HG03520 (cell line): ENCODE data around the gene TRMT61A.

Source experiments
- ATAC-seq: cut with Tn5 transposase; IDR thresholded peaks from one replicate; pipeline ENCODE4 v1.9.1; 2021; ENCODE audit warnings: mild to moderate bottlenecking, moderate library complexity; ENCODE audit not compliant: unreplicated experiment

The TRMT61A gene

DNA sequence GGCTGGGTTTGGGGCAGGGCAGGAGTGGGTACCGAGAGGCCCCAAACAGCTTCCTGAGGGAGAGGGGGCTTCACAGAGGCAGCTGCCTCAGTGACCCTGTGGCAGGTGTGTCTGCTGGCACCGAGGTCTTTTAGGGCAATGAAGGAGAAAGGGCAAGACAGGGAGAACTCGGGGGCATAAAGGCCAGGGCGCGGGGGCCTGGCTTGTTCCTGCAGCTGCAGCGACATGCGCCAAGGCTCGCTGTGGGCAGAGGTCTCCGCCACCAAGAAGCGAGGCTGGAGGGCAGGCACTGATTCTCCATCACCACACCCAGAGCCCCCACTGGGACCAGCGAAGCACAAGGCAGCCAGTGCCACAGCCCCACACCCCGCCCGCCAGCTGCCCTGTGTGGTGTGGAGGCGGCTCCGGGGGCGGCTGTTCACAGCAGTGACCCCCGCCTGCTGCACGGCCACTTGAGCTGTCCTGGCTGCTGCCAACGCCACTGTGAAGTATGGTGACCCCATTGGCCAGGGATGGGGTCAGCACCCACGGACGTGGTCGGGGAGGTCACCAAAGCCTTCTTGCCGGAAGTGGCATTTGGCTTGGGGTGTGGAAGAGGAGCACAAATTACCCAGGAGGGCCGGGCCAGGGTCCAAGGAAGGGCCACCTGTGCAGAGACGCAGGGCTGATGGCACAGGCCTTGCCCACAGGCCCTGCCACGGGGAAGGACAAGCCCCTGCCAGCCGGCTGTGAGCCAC is 17.1 kb downstream of the TRMT61A start:
- no peak for ATAC-seq

DNA sequence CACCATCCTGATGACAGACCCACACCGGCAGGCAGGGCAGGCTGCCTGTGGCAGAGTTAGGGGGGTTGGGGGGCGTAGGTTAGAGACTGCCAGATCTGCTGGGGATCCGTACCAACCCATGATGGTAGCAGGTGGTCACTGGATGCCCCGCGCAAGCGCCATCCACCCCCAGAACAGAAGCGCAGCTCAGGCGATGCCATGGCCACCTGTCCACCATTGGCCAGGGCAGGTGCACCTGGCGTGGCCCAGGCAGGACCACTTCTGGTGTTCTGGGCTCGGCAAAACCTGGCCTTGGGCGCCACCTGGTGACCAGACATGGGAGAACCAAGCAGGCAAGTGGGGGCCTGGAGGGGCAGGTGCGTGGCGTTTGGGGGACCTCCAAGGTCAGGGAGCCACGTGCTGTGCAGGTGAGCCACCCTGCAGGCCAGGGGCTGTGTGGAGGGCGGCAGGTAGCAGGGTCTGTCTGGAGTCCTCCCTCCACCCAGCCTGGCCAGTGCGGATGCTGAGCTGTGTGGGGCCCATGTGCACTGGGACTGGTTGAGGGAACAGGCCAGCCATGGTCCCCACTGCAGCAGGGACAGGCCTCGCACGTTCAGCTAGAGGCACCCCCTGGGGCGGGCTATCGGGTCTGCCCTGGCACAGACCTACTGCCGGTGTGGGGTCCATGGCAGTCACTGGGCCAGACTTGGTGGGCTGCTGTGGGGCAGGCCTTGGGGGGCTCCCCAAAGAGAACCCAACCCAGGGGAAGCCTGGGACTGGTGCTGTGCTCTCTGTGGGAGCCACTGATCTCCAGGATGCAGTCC is 17.9 kb downstream of the TRMT61A start:
- ATAC-seq, result no peak

DNA sequence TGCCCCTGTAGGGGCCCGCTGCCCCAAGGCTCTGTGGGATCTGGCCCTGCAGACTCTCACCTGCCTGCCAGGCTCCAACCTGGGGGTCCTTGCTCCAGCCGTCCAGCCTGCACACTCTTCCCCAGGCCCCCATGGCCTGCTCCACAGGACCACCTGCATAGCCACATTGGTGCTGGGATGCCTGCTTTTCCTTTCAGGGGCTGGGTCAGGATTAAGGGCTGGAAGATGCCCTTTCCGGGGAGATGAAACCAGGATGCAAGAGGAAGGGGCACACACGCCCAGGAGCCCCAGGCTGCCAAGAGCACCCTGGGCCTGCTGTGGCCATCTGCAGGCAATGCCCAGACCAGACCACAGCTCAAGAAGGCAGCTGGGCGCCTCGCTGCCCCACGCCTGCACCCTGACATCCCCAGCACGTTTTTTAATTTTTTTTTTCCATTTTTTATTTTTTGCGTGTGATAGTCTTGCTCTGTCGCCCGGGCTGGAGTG is 18.5 kb downstream of the TRMT61A start:
- no peak for ATAC-seq

DNA sequence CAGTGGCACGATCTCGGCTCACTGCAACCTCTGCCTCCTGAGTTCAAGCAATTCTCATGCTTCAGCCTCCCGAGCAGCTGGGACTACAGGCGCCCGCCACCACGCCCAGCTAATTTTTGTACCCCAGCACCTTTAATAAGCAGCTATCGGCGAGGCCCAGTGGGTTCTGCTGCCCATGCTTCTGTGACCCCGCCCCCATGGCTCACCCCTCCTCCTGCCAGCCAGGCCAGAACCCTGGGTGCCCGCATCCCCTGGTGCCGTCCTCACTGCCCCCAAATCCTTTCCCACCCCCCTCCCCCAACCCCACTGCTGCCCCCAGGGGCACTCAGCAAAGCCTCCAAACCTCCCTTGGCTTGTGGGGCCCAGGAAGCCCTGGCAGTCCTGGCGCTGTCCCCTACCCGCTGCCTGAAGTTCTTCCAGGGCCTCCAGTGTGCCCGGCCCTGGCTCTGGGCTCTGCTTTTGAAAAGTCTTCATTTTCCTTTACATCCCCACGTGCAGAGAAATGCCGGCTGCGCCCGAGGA is 19.0 kb downstream of the TRMT61A start:
- ATAC-seq, result no peak

DNA sequence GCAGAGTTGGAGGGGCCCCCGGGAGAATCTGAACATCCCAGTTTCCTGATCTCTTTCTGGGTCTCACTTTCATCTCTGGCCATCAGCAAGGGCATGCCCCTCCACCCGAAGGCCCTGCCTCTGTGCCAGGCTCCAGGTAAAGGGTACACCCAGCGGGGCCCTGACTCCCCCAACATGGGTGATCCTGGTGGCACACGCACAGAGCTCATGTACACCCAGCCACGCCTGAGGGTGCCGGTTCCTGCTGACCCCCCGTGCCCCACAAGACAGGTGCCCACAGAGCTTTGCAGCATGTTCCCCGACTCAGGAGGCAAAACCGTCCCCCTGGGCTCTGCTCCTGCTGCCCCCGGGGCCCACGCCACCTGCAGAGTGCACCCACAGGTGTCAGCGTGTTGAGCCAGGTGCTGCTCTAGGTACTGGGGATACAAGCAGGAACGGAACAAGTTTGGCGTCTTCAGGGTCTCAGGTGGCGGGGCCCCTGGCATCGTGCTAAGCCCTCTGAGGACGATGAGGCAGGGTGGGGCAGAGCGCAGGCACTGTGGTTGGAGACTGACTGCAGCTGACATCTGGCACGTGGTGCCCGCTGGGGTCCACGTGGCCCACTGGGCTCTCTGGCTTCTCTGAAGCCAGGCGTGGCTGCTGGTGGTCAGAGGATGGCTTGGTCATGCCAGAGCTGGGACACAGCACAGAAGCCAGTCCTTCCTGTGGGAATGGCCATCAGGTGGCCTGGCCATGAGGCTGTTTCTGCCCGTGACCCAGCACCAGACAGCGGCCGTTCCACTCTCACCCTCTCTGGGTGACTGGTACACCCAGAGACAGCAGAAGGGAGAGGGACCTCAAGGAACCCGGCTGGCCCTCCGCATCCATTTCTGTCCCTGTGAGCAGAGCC is 19.7 kb downstream of the TRMT61A start:
- ATAC-seq, result no peak

DNA sequence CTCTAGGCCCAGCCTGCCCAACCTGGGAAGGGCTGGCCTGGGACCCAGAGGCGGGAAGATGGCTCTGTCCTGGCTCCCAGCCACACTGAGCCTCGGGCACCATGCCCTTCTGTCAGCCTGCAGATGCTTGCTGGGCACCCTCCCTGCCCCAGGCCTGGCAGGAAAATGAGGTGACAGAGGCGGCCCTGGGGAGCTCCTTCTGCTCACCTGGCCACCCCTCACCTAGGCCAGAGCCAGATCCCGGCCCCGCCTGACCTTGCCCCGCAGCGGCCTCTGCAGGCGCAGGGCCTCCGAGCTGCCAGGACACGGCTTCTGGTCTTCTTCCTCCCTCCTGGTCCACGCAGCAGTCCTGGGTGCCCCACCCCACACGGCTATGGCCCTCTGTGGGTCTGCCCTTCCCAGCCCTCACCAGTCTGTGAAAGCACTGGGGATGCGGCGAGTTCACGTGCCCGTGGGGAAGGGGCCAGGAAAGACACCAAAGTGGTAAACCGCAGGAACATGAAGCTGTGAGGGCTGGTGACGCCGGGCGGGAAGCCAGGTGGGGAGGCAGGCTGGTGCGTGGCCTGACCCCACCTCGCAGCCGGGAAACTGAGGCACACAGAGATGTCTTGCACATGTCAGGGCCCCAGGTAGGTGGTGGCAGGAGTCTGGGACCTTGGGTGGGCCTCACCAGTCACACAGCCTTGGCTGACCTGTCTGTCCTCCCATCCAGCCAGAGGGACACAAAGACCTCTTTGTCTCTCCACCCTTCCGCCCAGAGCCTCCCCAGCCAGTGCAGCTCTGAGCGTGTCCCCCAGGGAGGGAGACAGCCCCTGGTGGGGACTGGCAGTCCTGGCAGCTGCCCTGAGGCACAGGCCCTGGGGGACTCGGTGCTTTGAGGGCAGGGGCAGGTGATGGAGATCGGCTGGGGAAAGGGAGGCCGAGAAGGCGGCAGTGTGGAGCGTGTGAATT is 20.6 kb downstream of the TRMT61A start:
- ATAC-seq, result no peak

DNA sequence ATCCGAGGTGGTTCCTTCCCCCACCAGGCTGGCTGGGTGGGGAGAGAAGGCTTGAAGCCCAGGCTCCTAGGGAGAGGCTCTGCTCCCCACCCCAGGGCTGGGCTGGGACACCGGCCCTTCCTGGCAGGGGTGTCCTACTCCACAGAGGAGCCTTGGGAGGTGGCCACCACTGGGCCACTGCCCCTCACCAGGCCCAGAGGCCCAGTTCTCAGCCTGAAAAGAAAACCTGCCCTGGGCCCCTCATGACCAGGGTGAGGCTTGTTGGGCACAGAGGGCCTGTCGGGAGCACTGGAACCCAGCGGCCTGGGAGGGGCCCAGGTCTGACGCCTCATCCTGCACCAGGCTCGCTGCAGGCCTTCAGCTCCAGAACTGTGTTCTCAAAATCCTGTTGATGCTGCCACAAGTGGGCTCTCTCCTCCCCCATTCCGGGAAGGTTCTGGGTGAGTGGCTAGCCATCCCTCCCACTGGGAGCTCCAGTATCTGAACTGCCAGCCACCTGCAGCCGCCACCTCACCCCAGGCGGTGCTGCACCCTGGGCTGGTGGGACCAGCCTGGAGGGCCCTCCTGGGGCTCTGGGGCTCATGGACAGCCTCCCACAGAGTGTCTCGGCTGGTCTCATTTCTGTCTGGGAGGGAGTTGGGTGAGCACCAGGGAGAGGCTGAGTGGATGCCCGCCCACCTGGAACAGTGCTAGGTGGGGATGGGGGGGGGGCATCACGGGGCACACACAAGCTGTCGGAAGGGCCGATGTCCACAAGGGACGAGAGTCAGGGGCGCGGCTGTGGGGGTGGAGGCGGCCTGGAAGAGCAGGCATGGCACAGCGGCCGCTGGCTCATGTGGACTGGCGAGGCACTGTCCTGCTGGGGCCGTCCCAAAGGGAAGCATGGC is 21.7 kb downstream of the TRMT61A start:
- no peak for ATAC-seq

DNA sequence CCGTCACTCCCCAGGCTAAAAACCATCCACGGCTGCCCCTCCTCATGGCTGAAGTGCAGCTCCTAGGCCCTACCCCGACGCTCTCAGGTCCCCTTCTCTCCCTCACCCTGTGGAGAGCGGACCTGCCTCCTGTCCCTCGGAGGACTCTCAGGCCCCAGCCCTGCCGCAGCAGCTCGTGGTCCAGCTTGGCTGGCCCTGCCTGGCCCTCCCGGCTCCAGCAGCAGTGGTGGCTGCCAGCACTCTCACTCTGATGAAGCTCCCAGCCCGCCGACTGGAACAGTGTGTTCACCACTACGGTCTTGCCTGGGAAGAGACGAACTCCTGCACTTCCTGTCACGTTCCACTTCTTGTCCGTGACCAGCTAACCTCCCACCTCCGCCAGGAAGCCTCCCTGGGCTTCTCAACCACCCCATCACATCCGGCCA is 22.4 kb downstream of the TRMT61A start:
- no peak for ATAC-seq

DNA sequence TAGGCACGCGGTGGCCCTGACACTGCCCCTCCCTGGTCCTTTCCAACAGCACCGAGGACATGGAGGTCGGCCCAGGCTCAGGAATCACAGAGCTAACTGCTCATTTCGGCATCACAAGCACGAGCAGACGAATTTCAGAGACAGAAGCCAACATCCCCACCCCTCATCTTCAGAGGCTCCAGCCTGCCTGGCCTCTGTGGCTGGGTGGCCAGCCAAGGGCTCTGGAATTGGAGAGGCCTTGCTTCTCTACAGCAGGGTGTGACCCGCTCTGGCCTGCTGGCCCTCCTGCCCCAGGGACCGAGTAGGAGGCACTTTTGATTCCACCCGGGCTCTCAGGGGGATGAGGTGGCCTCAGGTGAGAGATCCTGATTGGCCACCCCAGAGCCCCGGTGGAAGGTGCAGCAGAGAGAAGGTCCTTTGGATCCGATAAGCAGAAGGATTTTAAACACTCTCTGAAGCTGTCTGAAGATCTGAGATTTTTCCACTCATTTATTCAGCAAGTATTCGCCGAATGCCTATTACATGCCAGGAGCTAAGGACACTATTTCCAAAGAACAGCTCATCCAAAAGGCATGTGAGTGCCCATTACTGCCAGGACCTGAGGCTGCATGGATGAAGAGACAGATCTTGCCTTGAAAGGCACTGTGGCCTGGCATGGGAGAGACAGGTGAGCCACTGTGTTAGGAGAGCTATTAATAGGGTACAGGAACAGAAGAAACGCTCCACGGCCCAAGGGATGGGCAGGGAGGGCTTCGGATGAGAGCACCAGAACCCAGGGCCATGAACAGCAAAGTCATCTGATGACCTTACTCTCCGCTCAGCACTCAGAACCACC is 23.2 kb downstream of the TRMT61A start:
- no peak for ATAC-seq

DNA sequence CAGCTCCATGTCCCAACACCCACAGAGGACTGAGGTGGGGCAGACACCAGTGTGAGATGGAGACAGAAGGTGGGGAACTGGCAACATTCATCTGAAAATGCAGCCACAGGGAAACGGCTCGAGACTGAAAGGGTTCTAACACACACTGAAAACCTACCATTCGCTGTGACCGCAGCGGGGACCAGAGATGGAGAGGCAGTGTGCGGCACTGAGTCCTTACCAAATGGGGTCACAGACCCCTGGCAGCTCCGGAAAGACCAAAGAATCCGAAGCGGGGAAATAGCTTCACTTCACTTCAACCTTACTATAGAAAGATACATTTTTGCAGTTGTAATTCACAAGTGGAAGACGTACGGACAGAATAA is 23.8 kb downstream of the TRMT61A start:
- no peak for ATAC-seq

DNA sequence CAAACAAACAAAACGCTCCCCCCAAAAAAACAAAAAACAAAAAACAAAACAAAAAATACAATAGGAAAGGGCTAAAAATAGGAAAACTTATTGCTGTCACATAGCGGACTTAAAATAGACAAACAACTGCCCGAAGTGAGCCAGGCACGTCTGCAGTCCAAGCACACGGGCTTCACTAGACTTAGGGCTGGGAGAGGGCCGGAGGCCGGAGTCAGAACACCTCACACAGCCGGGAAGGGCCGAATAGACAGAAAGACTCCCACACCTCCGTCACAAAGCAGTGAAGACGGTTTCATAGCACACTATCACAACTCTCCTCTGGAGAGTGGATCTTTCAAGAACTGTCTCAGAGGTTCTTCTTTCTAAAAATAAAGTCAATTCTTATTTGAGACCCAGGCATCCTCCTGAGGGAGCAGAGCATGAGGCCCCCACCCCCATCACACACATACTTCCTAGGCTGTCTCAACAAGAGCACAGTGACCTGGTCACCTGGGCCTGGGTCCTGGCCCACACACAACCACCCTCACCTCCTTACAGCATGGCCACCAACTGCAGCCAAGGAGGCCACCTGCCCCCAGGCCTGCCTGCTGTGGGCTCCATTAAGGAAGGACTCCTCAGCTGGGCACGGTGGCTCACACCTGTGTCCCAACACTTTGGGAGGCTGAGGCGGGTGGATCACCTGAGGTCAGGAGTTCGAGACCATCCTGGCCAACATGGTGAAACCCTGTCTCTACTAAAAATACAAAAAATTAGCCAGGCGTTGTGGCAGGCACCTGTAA is 26.8 kb downstream of the TRMT61A start:
- no peak for ATAC-seq

DNA sequence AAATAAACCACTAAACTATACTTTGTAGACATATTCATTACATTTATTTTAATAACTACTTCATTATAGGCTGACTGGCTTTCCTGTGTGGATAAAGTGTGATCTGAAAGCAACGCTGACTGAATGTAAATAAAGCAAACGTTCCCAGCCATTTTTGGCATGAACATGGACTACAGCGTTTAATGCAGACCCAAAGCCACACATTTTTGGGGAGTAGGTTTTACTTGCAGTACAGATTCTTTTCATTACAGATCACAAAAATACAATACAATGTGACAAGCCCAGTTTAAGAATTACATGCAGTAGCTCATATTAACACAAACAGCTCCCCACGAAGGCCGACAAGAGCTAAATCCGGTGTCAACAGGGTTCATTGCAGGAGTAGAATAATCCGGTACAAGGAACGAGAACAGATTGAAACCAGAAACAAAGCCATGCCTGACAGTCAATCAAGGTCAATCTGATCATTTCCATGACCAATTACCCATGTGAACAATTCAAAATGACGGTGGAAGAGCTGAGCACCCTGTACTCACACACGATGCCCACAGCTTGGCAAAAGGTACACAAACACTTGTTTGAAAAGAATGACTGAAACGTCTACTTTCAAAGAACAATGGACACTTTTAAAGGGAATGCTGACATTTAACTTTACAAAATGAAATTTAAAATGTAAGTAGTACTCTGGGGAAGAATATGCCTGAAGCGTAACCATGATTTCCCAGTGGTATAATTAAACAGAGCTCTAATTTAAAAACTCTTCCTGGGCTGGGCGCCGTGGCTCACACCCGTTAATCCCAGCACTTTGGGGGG is 28.2 kb downstream of the TRMT61A start:
- ATAC-seq, result no peak

DNA sequence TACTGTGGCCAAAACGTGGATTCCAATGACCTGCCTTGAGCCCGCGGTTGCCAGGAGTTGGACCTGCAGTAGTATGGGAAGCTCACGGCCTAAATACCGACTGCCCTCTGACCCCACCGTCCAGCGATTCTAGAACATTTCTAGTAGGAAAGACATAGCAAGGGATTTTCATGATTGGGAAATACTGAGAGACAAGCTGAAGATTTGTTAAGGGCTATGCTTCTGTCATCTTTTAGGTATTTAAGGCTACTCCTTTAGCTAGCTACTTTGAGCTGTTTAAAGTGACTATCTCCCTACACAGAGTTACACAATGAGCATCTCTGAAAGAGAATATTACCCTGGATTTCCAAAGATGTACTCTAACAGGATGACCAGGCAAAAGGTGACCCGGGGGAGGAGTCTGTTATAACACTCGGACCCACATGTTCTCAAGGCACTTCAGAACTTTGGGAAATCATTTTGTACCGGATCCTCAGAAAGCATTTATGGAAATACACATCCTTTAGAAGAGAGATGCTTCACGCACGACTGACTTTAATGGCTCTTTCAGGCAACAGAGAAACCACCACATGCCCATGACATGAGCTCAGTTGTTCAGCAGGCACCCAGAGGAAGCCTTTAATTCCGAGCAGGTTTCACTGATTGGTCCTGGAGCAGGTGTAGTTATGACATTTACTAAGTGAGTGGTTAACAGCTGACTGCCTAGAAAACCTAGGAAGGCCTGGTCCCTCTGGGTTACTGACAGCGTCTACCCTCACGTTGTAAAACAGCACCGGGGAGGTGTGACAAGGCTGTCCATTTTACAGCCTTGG is 29.3 kb downstream of the TRMT61A start:
- no peak for ATAC-seq

DNA sequence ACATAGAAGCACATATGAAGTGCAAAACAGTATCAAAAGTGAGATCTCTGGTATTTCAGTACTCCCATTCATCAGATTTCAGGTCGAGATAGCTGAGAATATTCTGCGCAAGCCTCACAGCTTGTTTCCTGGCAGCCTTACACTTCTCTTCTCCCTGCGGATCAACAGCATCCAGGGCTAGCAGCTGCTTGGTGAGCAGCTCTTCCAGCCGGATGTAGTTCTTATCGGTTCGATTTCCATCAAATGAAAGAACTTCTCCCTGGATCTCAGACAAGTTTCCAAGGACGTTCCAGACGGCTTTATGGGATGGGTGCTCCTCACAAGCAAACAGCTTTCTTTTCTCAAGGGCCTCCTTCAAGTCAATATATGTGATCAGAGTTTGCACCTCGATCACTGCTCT is 30.8 kb downstream of the TRMT61A start:
- no peak for ATAC-seq

DNA sequence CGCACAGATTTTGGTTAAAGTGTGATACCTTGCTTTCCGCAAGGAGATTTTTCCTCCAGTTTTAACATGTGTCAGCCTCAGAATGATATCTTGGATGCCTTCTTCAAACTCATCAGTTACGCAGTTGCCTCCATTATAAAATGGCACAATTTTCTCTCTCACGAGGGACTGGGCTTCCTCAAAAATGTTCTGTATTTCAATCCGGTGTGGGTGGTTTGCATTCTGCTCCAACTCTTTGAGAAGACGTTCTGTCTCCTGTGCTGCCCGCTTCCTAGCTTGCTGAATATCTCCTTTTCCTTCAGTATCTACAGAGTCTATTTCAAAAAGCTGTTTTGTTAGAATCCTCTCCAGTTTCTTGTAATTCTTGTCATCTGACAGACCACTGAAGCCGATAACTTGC is 31.7 kb downstream of the TRMT61A start:
- ATAC-seq, result no peak
